ENCODE results near the gene SVOP.
"Not testable (repeated sequence)": the region's sequence is repeated elsewhere in the genome, so short reads cannot be mapped to it uniquely, and the experiment has no call there.

SVOP gene

GRCh38 chr12:108875280-108875679, 145.6 kb downstream of the SVOP start:
- in situ Hi-C loops (cut with HindIII; ENCODE audit: low pct_ligation_motif_present, low pct_unique_long_range_greater_than_20kb, low sequenced_read_pairs): no loop called here
- DNase-seq: no peak

- in situ Hi-C loops (cut with HindIII; ENCODE audit: low pct_ligation_motif_present, low pct_unique_long_range_greater_than_20kb, low sequenced_read_pairs): no loop called here
- no peak for DNase-seq
Measured at GRCh38 chr12:108868781-108869180, 152.1 kb downstream of the SVOP start.

GRCh38 chr12:108866083-108866482, 154.8 kb downstream of the SVOP start:
- in situ Hi-C loops (cut with HindIII; ENCODE audit: low pct_ligation_motif_present, low pct_unique_long_range_greater_than_20kb, low sequenced_read_pairs); DNase-seq: not testable (repeated sequence)

GRCh38 chr12:108865169-108865568, 155.7 kb downstream of the SVOP start:
- in situ Hi-C loops (cut with HindIII; ENCODE audit: low pct_ligation_motif_present, low pct_unique_long_range_greater_than_20kb, low sequenced_read_pairs): no loop called here
- DNase-seq: no peak

- in situ Hi-C loops (cut with HindIII; ENCODE audit: low pct_ligation_motif_present, low pct_unique_long_range_greater_than_20kb, low sequenced_read_pairs): no loop called here
- no peak for DNase-seq
Measured at GRCh38 chr12:108862588-108862959, 158.3 kb downstream of the SVOP start.

- no peak for DNase-seq
- in situ Hi-C loops (cut with HindIII; ENCODE audit: low pct_ligation_motif_present, low pct_unique_long_range_greater_than_20kb, low sequenced_read_pairs): no loop called here
Measured at GRCh38 chr12:108861878-108862587, 158.8 kb downstream of the SVOP start.

- DNase-seq: no peak
- in situ Hi-C loops (cut with HindIII; ENCODE audit: low pct_ligation_motif_present, low pct_unique_long_range_greater_than_20kb, low sequenced_read_pairs): no loop called here
Measured at GRCh38 chr12:108860443-108860842, 160.4 kb downstream of the SVOP start.

- in situ Hi-C loops (cut with HindIII; ENCODE audit: low pct_ligation_motif_present, low pct_unique_long_range_greater_than_20kb, low sequenced_read_pairs): no loop called here
- DNase-seq: no peak
Measured at GRCh38 chr12:108859923-108860291, 161.0 kb downstream of the SVOP start.

- DNase-seq; in situ Hi-C loops (cut with HindIII; ENCODE audit: low pct_ligation_motif_present, low pct_unique_long_range_greater_than_20kb, low sequenced_read_pairs): not testable (repeated sequence)
Measured at GRCh38 chr12:108859141-108859922, 161.5 kb downstream of the SVOP start.

- in situ Hi-C loops (cut with HindIII; ENCODE audit: low pct_ligation_motif_present, low pct_unique_long_range_greater_than_20kb, low sequenced_read_pairs): no loop called here
- DNase-seq: no peak
Measured at GRCh38 chr12:108858311-108859074, 162.4 kb downstream of the SVOP start.

Data from ACHN (cell line).